HepG2 (cell line): ENCODE measurements around the gene GALNT18.

Experiments used
- EP300 ChIP-seq, 3 experiments: sonication (generic) in 1 of 3; formaldehyde crosslinking in 1 of 3; IDR thresholded peaks; 2 replicates each; pipeline versions ENCODE4 v1.5.1 to v1.6.1; 2011 to 2020; ENCODE audit warnings: low read depth in 2 of 3, low read length in 2 of 3, borderline replicate concordance in 1 of 3, improper control_type of control experiment in 1 of 3, mild to moderate bottlenecking in 1 of 3, missing genetic modification reagents in 1 of 3, moderate library complexity in 1 of 3
- RNF219 ChIP-seq: sonication (generic); formaldehyde crosslinking; IDR thresholded peaks from 2 replicates; pipeline ENCODE4 v1.5.0; 2020; ENCODE audit warnings: mild to moderate bottlenecking, missing genetic modification reagents
- ZGPAT ChIP-seq: IDR thresholded peaks from 2 replicates; pipeline ENCODE4 v1.6.1; 2016; ENCODE audit warnings: mild to moderate bottlenecking
- TF ChIP-seq, protein P1 (sequence below): sonication (generic); formaldehyde crosslinking; IDR thresholded peaks from 2 replicates; pipeline ENCODE4 v1.4.0; 2020; ENCODE audit warnings: missing genetic modification reagents
- TF ChIP-seq, protein P2 (sequence below): sonication (generic); formaldehyde crosslinking; IDR thresholded peaks from 2 replicates; pipeline ENCODE4 v1.5.0; 2020; ENCODE audit warnings: mild to moderate bottlenecking, missing genetic modification reagents, moderate library complexity
- TF ChIP-seq, protein P3 (sequence below): sonication (generic); formaldehyde crosslinking; IDR thresholded peaks from 2 replicates; pipeline ENCODE4 v1.8.1; 2023; ENCODE audit warnings: missing genetic modification reagents, inconsistent platforms, borderline replicate concordance
- TF ChIP-seq, protein P4 (sequence below): sonication (generic); formaldehyde crosslinking; IDR thresholded peaks from 2 replicates; pipeline ENCODE4 v1.4.0; 2020; ENCODE audit warnings: missing genetic modification reagents

GRCh38 chr11:11493698-11494097 lies 128.1 kb downstream of the GALNT18 start:
- TF ChIP-seq RNF219 (no peak), ZGPAT (CRISPR knock-in tag) (no peak), EP300 (IDR thresholded peaks at IDR 0.05; ENCODE audit: low read depth in 2 of 2, low read length in 2 of 2) (no peak), EP300 (CRISPR knock-in tag; IDR thresholded peaks at IDR 0.05; ENCODE audit: borderline replicate concordance) (no peak)
- TF ChIP-seq, protein P1, sequence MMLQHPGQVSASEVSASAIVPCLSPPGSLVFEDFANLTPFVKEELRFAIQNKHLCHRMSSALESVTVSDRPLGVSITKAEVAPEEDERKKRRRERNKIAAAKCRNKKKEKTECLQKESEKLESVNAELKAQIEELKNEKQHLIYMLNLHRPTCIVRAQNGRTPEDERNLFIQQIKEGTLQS (CRISPR knock-in tag), result no peak
- TF ChIP-seq, protein P2, sequence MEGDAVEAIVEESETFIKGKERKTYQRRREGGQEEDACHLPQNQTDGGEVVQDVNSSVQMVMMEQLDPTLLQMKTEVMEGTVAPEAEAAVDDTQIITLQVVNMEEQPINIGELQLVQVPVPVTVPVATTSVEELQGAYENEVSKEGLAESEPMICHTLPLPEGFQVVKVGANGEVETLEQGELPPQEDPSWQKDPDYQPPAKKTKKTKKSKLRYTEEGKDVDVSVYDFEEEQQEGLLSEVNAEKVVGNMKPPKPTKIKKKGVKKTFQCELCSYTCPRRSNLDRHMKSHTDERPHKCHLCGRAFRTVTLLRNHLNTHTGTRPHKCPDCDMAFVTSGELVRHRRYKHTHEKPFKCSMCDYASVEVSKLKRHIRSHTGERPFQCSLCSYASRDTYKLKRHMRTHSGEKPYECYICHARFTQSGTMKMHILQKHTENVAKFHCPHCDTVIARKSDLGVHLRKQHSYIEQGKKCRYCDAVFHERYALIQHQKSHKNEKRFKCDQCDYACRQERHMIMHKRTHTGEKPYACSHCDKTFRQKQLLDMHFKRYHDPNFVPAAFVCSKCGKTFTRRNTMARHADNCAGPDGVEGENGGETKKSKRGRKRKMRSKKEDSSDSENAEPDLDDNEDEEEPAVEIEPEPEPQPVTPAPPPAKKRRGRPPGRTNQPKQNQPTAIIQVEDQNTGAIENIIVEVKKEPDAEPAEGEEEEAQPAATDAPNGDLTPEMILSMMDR, result no peak
- TF ChIP-seq, protein P3, sequence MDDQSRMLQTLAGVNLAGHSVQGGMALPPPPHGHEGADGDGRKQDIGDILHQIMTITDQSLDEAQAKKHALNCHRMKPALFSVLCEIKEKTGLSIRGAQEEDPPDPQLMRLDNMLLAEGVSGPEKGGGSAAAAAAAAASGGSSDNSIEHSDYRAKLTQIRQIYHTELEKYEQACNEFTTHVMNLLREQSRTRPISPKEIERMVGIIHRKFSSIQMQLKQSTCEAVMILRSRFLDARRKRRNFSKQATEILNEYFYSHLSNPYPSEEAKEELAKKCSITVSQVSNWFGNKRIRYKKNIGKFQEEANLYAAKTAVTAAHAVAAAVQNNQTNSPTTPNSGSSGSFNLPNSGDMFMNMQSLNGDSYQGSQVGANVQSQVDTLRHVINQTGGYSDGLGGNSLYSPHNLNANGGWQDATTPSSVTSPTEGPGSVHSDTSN (CRISPR knock-in tag), result no peak
- TF ChIP-seq, protein P4, sequence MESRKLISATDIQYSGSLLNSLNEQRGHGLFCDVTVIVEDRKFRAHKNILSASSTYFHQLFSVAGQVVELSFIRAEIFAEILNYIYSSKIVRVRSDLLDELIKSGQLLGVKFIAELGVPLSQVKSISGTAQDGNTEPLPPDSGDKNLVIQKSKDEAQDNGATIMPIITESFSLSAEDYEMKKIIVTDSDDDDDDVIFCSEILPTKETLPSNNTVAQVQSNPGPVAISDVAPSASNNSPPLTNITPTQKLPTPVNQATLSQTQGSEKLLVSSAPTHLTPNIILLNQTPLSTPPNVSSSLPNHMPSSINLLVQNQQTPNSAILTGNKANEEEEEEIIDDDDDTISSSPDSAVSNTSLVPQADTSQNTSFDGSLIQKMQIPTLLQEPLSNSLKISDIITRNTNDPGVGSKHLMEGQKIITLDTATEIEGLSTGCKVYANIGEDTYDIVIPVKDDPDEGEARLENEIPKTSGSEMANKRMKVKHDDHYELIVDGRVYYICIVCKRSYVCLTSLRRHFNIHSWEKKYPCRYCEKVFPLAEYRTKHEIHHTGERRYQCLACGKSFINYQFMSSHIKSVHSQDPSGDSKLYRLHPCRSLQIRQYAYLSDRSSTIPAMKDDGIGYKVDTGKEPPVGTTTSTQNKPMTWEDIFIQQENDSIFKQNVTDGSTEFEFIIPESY (CRISPR knock-in tag), result no peak
